PC-9 (cell line): ENCODE data around the gene CAGE1. TPM values are rescaled to one million over a fixed set of nuclear protein-coding genes. Genes with fewer than 3 reads are reported as not detected.
"Not testable (repeated sequence)": the region's sequence is repeated elsewhere in the genome, so short reads cannot be mapped to it uniquely, and the experiment has no call there.

Experiments
- BruUV-seq: library from RNA; stranded (reverse); fragments of 400-500 nt; replicated peaks from 2 replicates; lab custom pipeline; 2021; lab: Mats Ljungman, UMichigan
- CTCF ChIA-PET: fragments of 300-600 bp; sonication (Branson Sonifier 250); formaldehyde crosslinking; loops from one replicate; lab custom pipeline; 2022; ENCODE audit warnings: antibody characterized with exemption; lab: Charles Lee
- POLR2A ChIA-PET: fragments of 300-600 bp; sonication (Branson Sonifier 250); formaldehyde crosslinking; loops from one replicate; lab custom pipeline; 2022; ENCODE audit warnings: antibody characterized with exemption; ENCODE audit not compliant: unreplicated experiment; lab: Charles Lee
- DNase-seq, 2 experiments: peaks; one replicate each; pipeline versions ENCODE4 v3.0.0 to v3.0.0-alpha.2; 2015 to 2022; ENCODE audit warnings: mixed read lengths in 1 of 2
- H2AFZ ChIP-seq: fragments of 200-600 bp; sonication (generic); 2 replicates; pipeline ENCODE4 v1.8.1; 2017; ENCODE audit warnings: antibody characterized with exemption
- H3F3A ChIP-seq: fragments of 200-600 bp; sonication (generic); 2 replicates; pipeline ENCODE4 v1.8.1; 2017; ENCODE audit warnings: antibody characterized with exemption, mild to moderate bottlenecking, low read depth; ENCODE audit not compliant: insufficient read depth
- H3K27ac ChIP-seq: fragments of 200-600 bp; sonication (generic); 2 replicates; pipeline ENCODE4 v1.6.1; 2016; ENCODE audit warnings: mixed run types
- H3K27me3 ChIP-seq: fragments of 200-600 bp; sonication (generic); 2 replicates; pipeline ENCODE4 v1.6.1; 2016; ENCODE audit warnings: low read depth, mixed run types; ENCODE audit not compliant: insufficient read depth
- H3K36me3 ChIP-seq: fragments of 200-600 bp; sonication (generic); 2 replicates; pipeline ENCODE4 v1.6.1; 2016; ENCODE audit warnings: low read depth, mixed run types
- H3K4me1 ChIP-seq: fragments of 200-600 bp; sonication (generic); replicated peaks from 2 replicates; pipeline ENCODE4 v1.6.1; 2016; ENCODE audit warnings: mixed run types; ENCODE audit not compliant: insufficient read depth
- H3K4me2 ChIP-seq: fragments of 200-600 bp; sonication (generic); 2 replicates; pipeline ENCODE4 v1.6.1; 2017; ENCODE audit warnings: mixed run types
- H3K4me3 ChIP-seq: fragments of 200-600 bp; sonication (generic); 2 replicates; pipeline ENCODE4 v1.6.1; 2016; ENCODE audit warnings: mixed run types
- H3K79me2 ChIP-seq: fragments of 200-600 bp; sonication (generic); 2 replicates; pipeline ENCODE4 v1.6.1; 2017; ENCODE audit warnings: low read depth, mixed run types
- H3K9me2 ChIP-seq: fragments of 200-600 bp; sonication (generic); 2 replicates; pipeline ENCODE4 v1.8.1; 2017; ENCODE audit warnings: mild to moderate bottlenecking; ENCODE audit not compliant: insufficient read depth
- H3K9me3 ChIP-seq: fragments of 200-600 bp; sonication (generic); 2 replicates; pipeline ENCODE4 v1.8.1; 2016; ENCODE audit warnings: low read depth; ENCODE audit not compliant: insufficient read depth
- H4K20me1 ChIP-seq: fragments of 200-600 bp; sonication (generic); 2 replicates; pipeline ENCODE4 v1.8.1; 2017; ENCODE audit not compliant: insufficient read depth
- EZH2 ChIP-seq: fragments of 200-600 bp; sonication (generic); IDR thresholded peaks from 2 replicates; pipeline ENCODE4 v1.8.0; 2017; ENCODE audit warnings: antibody characterized with exemption, low read depth
- intact Hi-C: fragments of 100-400 bp; cut with micrococcal nuclease; formaldehyde crosslinking; loops from one replicate; pipeline ENCODE4 v1.10.0; 2022; ENCODE audit not compliant: unreplicated experiment
- total RNA-seq: library from RNA; stranded (reverse); gene quantifications from 2 replicates; pipeline ENCODE4 v1.2.3, GENCODE V29; 2021
- TF ChIP-seq, protein P1 (sequence below): fragments of 200-600 bp; sonication (generic); conservative IDR thresholded peaks from 2 replicates; pipeline ENCODE4 v1.6.1; 2017; ENCODE audit warnings: mixed run types, antibody characterized with exemption, mild to moderate bottlenecking, moderate library complexity

CAGE1 gene
- total RNA-seq, 1 experiment from 2014 or later: 0.13 TPM

DNA sequence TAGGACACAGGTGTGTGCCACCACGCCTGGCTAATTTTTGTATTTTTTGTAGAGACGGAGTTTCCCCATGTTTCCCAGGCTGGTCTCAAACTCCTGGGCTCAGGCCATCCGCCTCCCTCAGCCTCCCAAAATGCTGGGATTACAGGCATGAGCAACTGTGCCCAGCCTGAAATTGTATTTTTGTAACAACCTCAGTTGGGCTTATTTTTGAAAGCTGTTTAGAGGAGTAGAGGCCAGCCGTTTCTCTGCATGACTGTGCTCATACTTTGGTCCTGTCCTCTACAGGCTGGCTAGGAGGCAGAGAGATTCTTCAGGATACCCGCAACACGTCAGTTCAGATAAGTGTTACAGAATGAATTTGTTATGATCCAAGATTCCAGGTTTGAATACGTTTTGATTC is 22.1 kb downstream of the CAGE1 start:
- no TSS peak for BruUV-seq
- no peaks in the 10 kb centered on the region for H3K27me3 ChIP-seq
- POLR2A ChIA-PET: interaction anchor here (0.6 kb wide), 1 partner anchor 20 kb away, joined by 3 read pairs; no protein-coding TSS in a partner anchor
- H3K9me3 ChIP-seq: no peaks in the 10 kb centered on the region
- H3K4me3 ChIP-seq: no peak overlapping the region
- no peak overlapping the region for H2AFZ ChIP-seq
- H3K9me2 ChIP-seq: no peaks in the 10 kb centered on the region
- H3K36me3 ChIP-seq: no peaks in the 10 kb centered on the region
- TF ChIP-seq, protein P1, sequence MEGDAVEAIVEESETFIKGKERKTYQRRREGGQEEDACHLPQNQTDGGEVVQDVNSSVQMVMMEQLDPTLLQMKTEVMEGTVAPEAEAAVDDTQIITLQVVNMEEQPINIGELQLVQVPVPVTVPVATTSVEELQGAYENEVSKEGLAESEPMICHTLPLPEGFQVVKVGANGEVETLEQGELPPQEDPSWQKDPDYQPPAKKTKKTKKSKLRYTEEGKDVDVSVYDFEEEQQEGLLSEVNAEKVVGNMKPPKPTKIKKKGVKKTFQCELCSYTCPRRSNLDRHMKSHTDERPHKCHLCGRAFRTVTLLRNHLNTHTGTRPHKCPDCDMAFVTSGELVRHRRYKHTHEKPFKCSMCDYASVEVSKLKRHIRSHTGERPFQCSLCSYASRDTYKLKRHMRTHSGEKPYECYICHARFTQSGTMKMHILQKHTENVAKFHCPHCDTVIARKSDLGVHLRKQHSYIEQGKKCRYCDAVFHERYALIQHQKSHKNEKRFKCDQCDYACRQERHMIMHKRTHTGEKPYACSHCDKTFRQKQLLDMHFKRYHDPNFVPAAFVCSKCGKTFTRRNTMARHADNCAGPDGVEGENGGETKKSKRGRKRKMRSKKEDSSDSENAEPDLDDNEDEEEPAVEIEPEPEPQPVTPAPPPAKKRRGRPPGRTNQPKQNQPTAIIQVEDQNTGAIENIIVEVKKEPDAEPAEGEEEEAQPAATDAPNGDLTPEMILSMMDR: no peak
- no peak for TF ChIP-seq EZH2
- H3K79me2 ChIP-seq: no peaks in the 10 kb centered on the region
- CTCF ChIA-PET: no interaction called here
- no peak overlapping the region for H3K4me2 ChIP-seq
- no peaks in the 10 kb centered on the region for H4K20me1 ChIP-seq
- H3K4me1 ChIP-seq: no peaks in the 10 kb centered on the region
- DNase-seq: no peak
- no peak overlapping the region for H3K27ac ChIP-seq
- intact Hi-C loops: no loop called here
- no peaks in the 10 kb centered on the region for H3F3A ChIP-seq

DNA sequence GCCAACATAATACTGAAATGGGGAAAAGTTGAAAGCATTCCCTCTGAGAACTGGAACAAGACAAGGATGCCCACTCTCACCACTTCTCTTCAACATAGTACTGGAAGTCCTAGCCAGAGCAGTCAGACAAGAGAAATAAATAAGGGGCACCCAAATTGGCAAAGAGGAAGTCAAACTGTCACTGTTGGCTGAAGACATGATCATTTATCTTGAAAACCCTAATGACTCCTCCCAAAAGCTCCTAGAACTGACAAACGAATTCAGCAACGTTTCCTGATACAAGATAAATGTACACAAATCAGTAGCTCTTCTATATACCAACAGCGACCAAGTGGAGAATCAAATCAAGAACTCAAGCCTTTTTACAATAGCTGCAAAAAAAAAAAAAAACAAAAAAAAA is 37.6 kb downstream of the CAGE1 start:
- H3K27ac ChIP-seq, POLR2A ChIA-PET, BruUV-seq, H3K9me2 ChIP-seq, H3K9me3 ChIP-seq, intact Hi-C loops, H3K4me2 ChIP-seq, DNase-seq, H3K36me3 ChIP-seq, H3K4me3 ChIP-seq, H4K20me1 ChIP-seq, H3F3A ChIP-seq, H3K27me3 ChIP-seq, H2AFZ ChIP-seq, H3K79me2 ChIP-seq: not testable (repeated sequence)
- H3K4me1 ChIP-seq: peaks cover 18% of the 10 kb centered on the region
- CTCF ChIA-PET: interaction anchor here (0.7 kb wide), 1 partner anchor 23 kb away, joined by 15 read pairs; no protein-coding TSS in a partner anchor

DNA sequence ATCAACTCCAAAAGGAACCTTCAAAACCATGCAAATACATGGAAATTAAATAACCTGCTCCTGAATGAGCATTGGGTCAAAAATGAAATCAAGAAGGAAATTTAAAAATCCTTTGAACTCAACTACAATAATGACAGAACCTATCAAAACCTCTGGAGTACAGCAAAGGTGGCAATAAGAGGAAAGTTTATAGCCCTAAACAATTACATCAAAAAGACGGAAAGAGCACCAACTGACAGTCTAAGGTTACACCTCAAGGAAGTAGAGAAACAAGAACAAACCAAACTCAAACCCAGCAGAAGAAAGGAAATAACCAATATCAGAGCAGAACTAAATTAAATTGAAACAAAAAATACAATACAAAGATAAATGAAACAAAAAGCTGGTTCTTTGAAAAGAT is 39.0 kb downstream of the CAGE1 start:
- H3K36me3 ChIP-seq, H3K9me2 ChIP-seq, DNase-seq, POLR2A ChIA-PET, H3K9me3 ChIP-seq, H3K27me3 ChIP-seq, H4K20me1 ChIP-seq, H3K4me2 ChIP-seq, H3K27ac ChIP-seq, H3K79me2 ChIP-seq, intact Hi-C loops, H2AFZ ChIP-seq, CTCF ChIA-PET, H3K4me3 ChIP-seq, BruUV-seq: not testable (repeated sequence)
- Histone ChIP-seq H3F3A (peaks cover 12% of the 10 kb centered on the region; the same call in 1 of the 2 replicates), H3K4me1 (peaks cover 22% of the 10 kb centered on the region)

DNA sequence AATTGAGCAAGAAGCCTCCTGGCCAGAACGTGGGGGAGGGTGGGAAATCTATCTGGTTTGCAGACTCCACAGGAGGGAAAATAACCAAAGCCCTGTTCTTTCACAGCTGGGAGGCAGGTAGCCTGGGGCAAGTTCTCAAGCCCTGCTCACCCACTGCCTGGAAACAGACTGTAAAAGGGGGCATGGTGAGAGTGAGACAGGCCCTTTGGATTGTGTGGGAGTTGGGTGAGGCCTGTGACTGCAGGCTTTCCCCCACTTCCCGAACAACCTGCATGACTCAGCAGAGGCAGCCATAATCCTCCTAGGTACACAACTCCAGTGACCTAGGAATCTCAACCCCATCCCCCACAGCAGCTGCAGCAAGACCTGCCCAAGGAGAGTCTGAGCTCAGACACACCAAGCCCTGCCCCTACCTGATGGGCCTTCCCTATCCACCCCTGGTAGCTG is 42.0 kb downstream of the CAGE1 start:
- intact Hi-C loops: loop anchor here (1.0 to 2.0 kb wide), 2 partner anchors 34 to 41 kb away; partner anchors contain the start of genes CAGE1, RIOK1 and SSR1
- peaks cover 26% of the 10 kb centered on the region for H3K4me1 ChIP-seq
- H3K36me3 ChIP-seq, CTCF ChIA-PET, BruUV-seq, H3K9me3 ChIP-seq, H3K27me3 ChIP-seq, H3K4me3 ChIP-seq, H4K20me1 ChIP-seq, H3K9me2 ChIP-seq, H3K79me2 ChIP-seq, H2AFZ ChIP-seq: not testable (repeated sequence)
- peak overlapping the region; percentile 61 for H3K4me2 ChIP-seq
- DNase-seq: peak; percentile 76 to 91
- peak overlapping the region; percentile 98 for H3K27ac ChIP-seq
- POLR2A ChIA-PET: interaction anchor here (0.7 to 1.3 kb wide), 2 partner anchors 20 to 42 kb away, joined by 3 to 7 read pairs; partner anchors contain the start of genes CAGE1 and RIOK1
- H3F3A ChIP-seq: peaks cover 12% of the 10 kb centered on the region; the same call in 1 of the 2 replicates

DNA sequence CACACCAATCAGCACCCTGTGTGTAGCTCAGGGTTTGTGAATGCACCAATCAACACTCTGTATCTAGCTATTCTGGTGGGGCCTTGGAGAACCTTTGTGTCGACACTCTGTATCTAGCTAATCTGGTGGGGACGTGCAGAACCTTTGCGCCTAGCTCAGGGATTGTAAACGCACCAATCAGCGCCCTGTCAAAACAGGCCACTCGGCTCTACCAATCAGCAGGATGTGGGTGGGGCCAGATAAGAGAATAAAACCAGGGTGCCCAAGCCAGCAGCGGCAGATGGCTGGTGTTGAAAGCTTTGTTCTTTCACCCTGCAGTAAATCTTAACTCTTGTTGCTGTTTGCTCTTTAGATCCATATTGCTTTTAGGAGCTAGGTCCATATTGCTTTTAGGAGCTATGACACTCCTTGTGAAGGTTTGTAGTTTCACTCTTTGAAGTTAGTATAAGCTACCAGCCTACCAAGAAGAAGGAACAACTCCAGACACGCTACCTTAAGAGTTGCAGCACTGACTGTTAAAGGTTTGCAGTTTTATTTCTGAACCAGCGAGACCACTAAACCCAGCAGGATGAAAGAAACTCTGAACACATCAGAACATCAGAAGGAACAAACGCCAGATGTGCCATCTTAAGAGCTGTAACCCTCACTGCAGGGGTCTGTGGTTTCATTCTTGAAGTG is 44.6 kb downstream of the CAGE1 start:
- not testable (repeated sequence) for BruUV-seq, H3K27me3 ChIP-seq
- POLR2A ChIA-PET: interaction anchor here (0.6 kb wide), 1 partner anchor 222 kb away, joined by 4 read pairs; no protein-coding TSS in a partner anchor

More for the DNA sequence above, 44.6 kb downstream of the CAGE1 start:
- H3K79me2 ChIP-seq, H3K9me2 ChIP-seq, H3K4me2 ChIP-seq, H3K27ac ChIP-seq, H4K20me1 ChIP-seq, DNase-seq, CTCF ChIA-PET, H2AFZ ChIP-seq, intact Hi-C loops, H3K4me3 ChIP-seq, H3K36me3 ChIP-seq: not testable (repeated sequence)
- peaks cover 12% of the 10 kb centered on the region; the same call in 1 of the 2 replicates for H3F3A ChIP-seq
- H3K9me3 ChIP-seq: peaks cover 11% of the 10 kb centered on the region; the same call in 1 of the 2 replicates
- peaks cover 28% of the 10 kb centered on the region for H3K4me1 ChIP-seq
